GM18508 (cell line): ENCODE measurements around the gene DCAF11.
A peak's percentile ranks its signal among the peaks of the same experiment; 100 is the strongest.

Experiments
- ATAC-seq: cut with Tn5 transposase; IDR thresholded peaks from one replicate; pipeline ENCODE4 v1.9.1; 2021; ENCODE audit warnings: moderate number of reproducible peaks; ENCODE audit not compliant: insufficient read depth, unreplicated experiment

DCAF11 gene

DNA sequence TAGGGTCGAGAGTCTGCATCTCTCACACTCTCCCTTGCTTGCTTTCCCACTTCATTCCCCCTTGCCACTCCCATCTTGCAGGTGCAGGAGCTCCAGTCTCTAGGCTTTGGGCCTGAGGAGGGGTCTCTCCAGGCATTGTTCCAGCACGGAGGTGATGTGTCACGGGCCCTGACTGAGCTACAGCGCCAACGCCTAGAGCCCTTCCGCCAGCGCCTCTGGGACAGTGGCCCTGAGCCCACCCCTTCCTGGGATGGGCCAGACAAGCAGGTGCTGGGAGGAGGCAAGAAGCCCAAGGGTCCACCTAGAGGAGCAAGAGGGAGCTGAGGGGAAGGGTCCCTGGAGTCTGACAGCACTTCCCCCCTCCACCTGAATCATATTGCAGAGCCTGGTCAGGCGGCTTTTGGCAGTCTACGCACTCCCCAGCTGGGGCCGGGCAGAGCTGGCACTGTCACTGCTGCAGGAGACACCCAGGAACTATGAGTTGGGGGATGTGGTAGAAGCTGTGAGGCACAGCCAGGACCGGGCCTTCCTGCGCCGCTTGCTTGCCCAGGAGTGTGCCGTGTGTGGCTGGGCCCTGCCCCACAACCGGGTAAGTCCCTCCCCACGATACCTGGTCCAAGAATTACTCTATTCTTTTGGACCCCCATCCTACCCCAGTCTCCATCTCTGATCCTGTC lies 37.0 kb downstream of the DCAF11 start:
- ATAC-seq, result no peak

DNA sequence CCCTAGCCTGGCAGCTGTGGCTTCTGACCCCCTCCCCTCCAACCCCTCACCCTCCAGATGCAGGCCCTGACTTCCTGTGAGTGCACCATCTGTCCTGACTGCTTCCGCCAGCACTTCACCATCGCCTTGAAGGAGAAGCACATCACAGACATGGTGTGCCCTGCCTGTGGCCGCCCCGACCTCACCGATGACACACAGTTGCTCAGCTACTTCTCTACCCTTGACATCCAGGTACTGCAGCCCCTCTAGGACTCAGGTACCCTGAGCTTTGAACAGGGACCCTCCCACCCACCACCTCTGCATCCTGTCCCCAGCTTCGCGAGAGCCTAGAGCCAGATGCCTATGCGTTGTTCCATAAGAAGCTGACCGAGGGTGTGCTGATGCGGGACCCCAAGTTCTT lies 40.5 kb downstream of the DCAF11 start:
- ATAC-seq, result no peak

DNA sequence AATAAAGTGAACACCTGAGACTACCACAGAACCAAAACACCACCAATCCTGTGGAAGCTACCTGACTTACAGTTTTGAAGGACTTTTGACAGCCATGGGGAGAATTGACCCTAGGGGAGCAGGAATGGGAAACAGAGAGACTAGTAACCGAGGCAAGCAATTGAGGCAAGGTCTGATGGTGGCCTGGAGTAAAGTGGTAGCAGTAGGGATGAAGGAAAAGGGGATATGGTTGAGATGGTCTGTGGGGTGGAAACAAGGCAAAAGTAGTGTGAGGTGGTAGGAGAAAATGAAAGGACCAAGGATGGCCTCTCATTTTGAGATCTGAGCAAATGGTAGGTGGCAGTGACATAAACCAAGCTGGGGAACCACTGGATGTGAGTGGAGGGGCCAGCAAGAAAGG lies 42.3 kb downstream of the DCAF11 start:
- ATAC-seq, result no peak

DNA sequence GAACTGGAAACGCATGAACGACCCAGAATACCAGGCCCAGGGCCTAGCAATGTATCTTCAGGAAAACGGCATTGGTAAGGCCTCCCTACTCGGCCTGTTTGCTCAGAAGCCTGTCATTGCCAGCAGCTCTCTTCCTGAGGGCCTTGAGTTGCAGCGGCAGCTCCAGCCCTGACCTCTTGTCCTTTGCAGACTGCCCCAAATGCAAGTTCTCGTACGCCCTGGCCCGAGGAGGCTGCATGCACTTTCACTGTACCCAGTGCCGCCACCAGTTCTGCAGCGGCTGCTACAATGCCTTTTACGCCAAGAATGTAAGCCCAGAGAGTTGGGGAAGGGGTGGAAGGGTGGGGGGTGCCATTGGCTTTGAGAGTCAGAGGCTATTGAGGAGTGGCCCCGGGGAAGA lies 42.8 kb downstream of the DCAF11 start:
- ATAC-seq, result no peak

DNA sequence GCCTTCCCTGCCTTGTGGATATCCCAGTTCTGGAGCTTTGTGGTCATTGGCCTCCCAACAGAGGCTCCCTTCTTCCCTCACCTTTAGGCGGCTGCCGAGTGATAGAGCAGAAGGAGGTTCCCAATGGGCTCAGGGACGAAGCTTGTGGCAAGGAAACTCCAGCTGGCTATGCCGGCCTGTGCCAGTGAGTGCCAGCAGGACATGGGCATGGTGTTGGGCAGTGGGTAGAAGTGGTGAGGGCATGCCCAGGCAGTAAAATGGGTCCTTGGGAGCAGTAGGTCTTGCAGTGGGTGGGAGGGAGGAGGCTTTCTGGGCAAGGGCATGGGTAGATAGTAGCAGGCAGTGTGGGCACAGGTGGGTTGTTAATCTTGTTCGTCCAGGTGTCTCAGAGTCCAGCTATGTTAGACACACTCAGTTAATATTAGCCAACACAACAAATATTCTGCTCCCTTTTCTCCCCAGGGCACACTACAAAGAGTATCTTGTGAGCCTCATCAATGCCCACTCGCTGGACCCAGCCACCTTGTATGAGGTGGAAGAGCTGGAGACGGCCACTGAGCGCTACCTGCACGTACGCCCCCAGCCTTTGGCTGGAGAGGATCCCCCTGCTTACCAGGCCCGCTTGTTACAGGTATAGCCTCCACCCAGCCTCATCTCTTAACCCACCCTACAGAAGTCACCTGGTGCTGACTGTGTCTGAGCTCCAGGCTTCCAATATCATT lies 45.4 kb downstream of the DCAF11 start:
- no peak for ATAC-seq

DNA sequence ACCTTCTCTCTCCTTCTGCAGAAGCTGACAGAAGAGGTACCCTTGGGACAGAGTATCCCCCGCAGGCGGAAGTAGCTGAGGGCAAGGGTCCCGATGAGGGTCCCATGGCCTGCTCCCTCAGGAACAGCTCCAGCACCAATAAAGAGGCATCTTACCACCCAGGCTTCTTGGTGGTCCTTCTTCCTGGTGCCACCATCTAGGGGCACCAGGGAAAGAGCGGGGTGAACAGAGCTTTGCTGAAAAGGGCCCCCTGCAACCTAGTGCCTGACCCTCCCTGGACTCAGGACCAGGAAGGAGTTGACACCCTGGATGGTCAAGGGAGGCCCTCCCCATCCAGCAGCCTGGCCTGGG lies 45.9 kb downstream of the DCAF11 start:
- no peak for ATAC-seq

DNA sequence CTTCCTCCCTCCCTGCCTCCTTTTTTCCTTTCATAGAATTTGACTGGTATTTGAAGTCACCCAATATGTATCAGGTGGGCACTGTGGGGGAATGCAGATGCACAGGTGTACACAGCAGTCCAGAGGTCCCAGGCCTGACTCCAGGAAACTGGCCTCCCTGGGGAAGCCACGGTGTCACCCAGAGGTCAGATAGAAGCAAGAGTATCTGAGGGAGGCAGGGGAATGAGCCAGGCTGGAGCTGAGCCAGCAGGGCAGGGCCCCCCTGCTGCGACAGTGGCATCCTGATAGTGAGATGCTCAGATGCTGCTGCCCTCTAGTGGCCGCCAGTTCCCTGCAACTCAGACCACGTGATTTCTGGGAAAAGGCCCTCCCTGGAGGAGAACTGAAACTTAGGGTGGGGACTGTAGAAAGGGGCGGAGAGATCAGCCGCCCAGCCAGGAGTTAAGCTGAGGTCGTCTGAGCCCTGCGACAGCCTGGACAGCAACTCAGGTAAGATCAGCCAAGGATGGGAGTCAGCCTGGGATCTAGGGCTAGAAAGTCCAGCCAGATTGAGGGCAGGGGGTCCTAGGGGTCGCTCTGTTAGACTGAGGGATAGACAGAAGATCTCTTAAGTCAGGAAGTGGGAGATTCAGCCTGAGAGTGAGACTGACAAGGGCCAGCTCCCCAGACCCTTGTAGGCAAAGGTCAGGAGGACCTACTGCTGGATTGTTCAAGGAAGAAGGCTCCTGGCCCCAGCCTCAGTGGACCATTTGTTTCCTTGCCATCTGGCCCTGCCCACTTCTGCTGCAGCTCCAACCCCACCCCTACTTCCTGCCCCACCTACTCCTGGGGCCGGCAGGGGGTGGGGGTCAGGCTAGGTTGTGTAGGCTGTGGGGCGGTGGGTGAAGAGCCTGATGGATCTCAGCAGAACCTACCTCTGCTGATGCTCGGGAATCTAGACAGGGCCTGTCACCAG lies 46.5 kb downstream of the DCAF11 start, which contains the start of gene IRF9:
Gene IRF9, plus strand, starts transcription at position 416 of the 955 bp plus-strand sequence. CDS start 880 bp downstream, outside the sequence.
- peak; percentile 56 for ATAC-seq

DNA sequence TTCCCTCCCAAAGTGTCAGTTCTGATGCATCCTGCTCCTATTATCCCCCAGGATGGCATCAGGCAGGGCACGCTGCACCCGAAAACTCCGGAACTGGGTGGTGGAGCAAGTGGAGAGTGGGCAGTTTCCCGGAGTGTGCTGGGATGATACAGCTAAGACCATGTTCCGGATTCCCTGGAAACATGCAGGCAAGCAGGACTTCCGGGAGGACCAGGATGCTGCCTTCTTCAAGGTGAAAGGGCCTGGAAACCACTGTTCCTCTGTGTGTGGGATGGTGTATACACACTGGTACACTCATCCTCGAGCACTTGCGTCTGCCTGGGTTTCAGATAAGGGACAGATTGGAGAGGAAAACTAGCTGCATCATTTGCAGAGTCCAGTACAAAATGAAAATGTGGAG lies 47.5 kb downstream of the DCAF11 start:
- ATAC-seq, result no peak

DNA sequence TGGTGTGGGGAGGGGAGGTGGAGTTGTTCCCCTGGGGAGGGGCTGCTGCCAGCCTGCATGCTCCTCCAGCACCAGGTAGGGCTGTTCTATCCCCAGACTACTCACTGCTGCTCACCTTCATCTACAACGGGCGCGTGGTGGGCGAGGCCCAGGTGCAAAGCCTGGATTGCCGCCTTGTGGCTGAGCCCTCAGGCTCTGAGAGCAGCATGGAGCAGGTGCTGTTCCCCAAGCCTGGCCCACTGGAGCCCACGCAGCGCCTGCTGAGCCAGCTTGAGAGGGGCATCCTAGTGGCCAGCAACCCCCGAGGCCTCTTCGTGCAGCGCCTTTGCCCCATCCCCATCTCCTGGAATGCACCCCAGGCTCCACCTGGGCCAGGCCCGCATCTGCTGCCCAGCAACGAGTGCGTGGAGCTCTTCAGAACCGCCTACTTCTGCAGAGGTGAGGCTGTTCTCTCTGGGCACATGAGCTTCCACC lies 50.0 kb downstream of the DCAF11 start:
- ATAC-seq, result no peak

DNA sequence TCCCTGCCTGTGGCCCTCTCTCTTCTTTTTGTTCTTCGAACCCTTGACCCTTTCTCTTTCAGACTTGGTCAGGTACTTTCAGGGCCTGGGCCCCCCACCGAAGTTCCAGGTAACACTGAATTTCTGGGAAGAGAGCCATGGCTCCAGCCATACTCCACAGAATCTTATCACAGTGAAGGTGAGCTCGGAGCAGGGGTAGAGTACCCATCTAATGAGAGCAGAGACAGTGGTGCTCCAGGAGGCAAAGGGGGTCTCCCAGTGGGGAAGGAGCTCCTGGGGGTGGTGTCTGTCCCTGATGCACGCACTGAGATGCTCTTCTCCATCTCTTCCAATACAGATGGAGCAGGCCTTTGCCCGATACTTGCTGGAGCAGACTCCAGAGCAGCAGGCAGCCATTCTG lies 51.2 kb downstream of the DCAF11 start:
- ATAC-seq, result no peak

DNA sequence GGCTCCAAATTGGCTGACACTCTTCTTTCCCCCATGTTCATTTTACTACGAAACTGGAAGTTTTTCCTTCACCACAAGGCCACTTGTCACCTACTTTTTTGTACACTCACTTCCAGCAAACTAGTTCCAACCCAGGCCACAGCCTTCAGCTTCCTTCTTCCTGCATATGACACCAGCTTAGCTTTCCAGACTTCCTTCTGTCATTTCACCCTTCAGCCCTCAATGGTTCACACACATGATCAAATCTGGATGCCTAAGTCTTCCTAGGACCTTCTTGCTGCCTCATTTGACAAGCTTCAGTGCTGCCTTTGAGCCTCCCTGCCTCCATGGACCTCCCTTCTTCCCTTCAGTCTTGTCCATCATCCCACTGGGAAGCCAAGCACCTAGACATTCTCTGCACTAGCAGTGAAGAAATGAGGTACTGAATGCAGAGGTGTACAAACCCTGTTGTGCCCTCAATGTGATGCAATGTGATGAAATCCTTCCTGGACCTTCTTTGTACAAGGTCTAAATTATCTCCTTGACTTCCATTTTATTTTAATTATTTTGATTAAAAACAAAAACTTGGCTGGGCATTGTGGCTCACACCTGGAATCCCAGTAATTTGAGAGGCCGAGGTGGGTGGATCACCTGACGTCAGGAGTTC lies 53.0 kb downstream of the DCAF11 start:
- ATAC-seq, result no peak

DNA sequence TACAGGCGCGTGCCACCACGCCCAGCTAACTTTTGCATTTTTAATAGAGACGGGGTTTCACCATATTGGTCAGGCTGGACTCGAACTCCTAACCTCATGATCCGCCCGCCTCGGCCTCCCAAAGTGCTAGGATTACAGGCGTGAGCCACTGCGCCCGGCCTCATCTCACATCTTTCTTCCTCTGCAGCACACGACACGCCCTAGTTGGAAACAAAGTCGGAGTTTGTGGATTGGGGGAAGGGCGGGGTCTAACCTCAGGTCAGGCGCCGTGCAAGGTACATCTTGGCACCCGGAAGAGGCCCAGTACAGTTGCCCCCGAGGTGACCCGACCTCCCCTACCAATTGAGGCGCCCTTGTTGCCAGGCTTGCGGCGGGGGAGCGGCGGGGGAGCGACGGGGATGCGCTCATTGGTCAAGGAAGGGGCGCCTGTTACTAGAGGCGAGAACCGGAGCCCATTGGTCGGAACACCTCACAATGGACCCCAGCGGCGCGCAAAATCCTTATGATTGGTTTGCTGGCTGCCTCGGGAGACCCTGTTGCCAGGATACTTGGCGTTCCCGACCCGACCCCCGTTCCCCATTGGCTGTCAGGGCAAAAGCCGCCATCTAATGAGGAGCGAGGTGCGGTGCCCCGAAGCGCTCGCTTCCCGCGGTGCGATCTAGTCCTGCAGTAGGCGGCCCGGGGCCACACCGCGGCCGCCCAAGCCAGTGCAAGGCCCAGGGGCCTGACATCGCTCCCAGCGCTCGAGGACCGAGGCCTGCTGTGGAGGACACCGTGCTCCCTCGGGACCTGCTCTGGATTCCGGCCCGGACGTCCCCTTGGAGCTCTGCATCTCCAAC lies 57.1 kb downstream of the DCAF11 start, which contains the start of gene REC8:
Gene REC8, plus strand, starts transcription at position 659 of the 839 bp plus-strand sequence. CDS start 473 bp downstream, outside the sequence.
- ATAC-seq, result peak; percentile 61

DNA sequence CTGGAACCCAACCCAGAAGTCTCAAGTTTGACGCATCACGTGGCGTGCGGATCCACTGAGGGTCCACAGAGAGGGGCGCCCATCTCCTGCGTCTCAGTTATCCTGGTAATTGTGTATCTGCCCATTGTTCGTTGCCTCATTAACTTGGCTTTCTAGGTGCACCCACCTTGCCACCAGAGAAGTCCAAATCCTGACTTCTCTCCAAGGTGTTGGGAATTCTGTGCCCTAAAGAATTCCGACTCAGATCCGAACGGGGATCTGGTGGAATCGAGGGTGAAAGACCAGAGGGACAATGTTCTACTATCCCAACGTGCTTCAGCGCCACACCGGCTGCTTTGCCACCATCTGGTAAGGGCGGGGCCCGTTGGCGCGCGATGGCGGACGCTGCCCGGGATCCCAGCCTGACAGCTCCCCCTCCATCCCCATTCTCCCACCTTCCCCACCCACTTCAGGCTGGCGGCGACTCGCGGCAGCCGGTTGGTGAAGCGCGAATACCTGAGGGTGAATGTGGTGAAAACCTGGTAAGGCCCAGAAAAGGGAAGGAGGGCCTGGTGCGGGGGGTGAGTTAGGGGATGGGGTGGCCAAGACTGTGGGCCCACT lies 57.8 kb downstream of the DCAF11 start:
- ATAC-seq, result no peak

DNA sequence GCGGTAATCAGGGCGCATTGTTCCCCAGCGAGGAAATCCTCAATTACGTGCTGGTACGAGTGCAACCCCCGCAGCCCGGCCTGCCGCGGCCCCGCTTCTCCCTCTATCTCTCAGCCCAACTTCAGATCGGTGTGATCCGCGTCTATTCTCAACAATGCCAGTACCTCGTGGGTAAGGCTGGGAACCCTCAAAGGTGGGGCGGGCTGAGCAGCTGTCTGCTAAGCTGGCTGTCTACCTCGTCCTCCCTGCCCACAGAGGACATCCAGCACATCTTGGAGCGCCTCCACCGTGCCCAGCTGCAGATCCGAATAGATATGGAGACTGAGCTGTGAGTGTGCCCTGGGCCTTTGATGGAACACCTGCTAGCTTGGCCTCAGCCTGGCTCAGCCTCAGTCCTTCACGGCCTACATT lies 58.3 kb downstream of the DCAF11 start:
- no peak for ATAC-seq
